Gastroesophageal sphincter (tissue), 4 donors: ENCODE measurements around the gene OS9. TPM values are rescaled to one million over a fixed set of nuclear protein-coding genes. Genes with fewer than 3 reads are reported as not detected.

ENCODE experiments used
- ATAC-seq: fragments of 150-250 bp; one replicate; pipeline ENCODE4 v1.9.1; 2016; ENCODE audit warnings: mild to moderate bottlenecking, moderate library complexity
- H3K27ac ChIP-seq, 4 donors: fragments of 200-600 bp; sonication (generic) in 3 of 4; 1 replicate in 3 of 4; 2 replicates in 1 of 4; pipeline ENCODE4 v1.5.1; 2016 to 2019
- H3K27me3 ChIP-seq: fragments of 200-600 bp; sonication (generic); one replicate; pipeline ENCODE4 v1.5.1; 2019
- H3K36me3 ChIP-seq, 2 donors: fragments of 200-600 bp; sonication (generic); one replicate each; pipeline ENCODE4 v1.5.1; 2019; ENCODE audit warnings: control low read depth in 1 of 2
- H3K4me1 ChIP-seq, 3 donors: fragments of 200-600 bp; sonication (generic); 1 replicate in 2 of 3; 2 replicates in 1 of 3; pipeline ENCODE4 v1.5.1; 2016 to 2019; ENCODE audit warnings: control low read depth in 2 of 3
- H3K4me3 ChIP-seq, 2 donors: fragments of 200-600 bp; sonication (generic); one replicate each; pipeline ENCODE4 v1.5.1; 2019; ENCODE audit warnings: mild to moderate bottlenecking in 1 of 2, moderate library complexity in 1 of 2
- H3K9me3 ChIP-seq, 3 donors: fragments of 200-600 bp; sonication (generic); one replicate each; pipeline ENCODE4 v1.5.1; 2017 to 2019; ENCODE audit warnings: control low read depth in 2 of 3
- EP300 ChIP-seq: sonication (generic); formaldehyde crosslinking; IDR thresholded peaks from one replicate; pipeline ENCODE4 v1.6.1; 2017; ENCODE audit warnings: antibody characterized with exemption, mild to moderate bottlenecking
- POLR2A ChIP-seq, 2 donors: fragments of 450-650 bp; IDR thresholded peaks; one replicate each; pipeline ENCODE4 v1.6.1; 2017; ENCODE audit warnings: antibody characterized with exemption in 2 of 2, mild to moderate bottlenecking in 2 of 2, moderate library complexity in 1 of 2
- POLR2AphosphoS5 ChIP-seq: sonication (generic); formaldehyde crosslinking; IDR thresholded peaks from one replicate; pipeline ENCODE4 v1.6.1; 2017; ENCODE audit warnings: antibody characterized with exemption
- WGBS, 2 donors: methylation state at CpG; one replicate each; pipeline ENCODE4 v1.1.5; 2018; ENCODE audit warnings: low coverage in 1 of 2; 5-methylcytosine and 5-hydroxymethylcytosine counted together
- total RNA-seq, 4 donors: library from RNA; depleted of rRNA; stranded (reverse); fragments of >200 nt; gene quantifications; one replicate each; pipeline ENCODE4 v1.1.0, GENCODE V29; 2016
- TF ChIP-seq, protein P1 (sequence below), 4 experiments: fragments of 200-600 bp in 2 of 4; fragments of 450-650 bp in 2 of 4; sonication (generic) in 1 of 4; IDR thresholded peaks; one replicate each; pipeline ENCODE4 v1.5.1; 2017 to 2019; ENCODE audit warnings: antibody characterized with exemption in 4 of 4, mild to moderate bottlenecking in 2 of 4, moderate library complexity in 2 of 4

OS9 gene
- total RNA-seq, 4 donors from 2014 or later = 161 to 235 (median 186) TPM

DNA sequence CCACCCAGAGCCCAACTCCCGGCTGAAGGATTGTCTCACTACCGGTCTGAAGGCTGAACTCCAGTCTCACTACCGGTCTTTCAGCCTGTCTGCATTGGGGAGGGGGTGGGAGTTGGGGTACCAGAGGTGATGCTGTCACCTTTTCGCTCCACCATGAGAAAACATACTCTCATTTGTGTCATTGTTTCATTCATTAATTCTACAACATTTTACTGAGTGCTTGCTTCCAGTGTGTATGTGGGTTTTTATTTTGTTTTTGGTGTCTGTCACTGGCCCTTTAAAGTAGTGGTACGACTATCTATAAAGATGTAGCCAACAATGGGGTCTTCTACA lies 58.7 kb downstream of the OS9 start:
- H3K4me3 ChIP-seq = peak overlapping the region; percentile 17 to 72
- H3K27ac ChIP-seq = peak overlapping the region; percentile 7 to 94 (median 82)
- TF ChIP-seq POLR2A (IDR thresholded peaks at IDR 0.05) = no peak
- TF ChIP-seq, protein P1, sequence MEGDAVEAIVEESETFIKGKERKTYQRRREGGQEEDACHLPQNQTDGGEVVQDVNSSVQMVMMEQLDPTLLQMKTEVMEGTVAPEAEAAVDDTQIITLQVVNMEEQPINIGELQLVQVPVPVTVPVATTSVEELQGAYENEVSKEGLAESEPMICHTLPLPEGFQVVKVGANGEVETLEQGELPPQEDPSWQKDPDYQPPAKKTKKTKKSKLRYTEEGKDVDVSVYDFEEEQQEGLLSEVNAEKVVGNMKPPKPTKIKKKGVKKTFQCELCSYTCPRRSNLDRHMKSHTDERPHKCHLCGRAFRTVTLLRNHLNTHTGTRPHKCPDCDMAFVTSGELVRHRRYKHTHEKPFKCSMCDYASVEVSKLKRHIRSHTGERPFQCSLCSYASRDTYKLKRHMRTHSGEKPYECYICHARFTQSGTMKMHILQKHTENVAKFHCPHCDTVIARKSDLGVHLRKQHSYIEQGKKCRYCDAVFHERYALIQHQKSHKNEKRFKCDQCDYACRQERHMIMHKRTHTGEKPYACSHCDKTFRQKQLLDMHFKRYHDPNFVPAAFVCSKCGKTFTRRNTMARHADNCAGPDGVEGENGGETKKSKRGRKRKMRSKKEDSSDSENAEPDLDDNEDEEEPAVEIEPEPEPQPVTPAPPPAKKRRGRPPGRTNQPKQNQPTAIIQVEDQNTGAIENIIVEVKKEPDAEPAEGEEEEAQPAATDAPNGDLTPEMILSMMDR (IDR thresholded peaks at IDR 0.05) = peak in 1 of 4 experiments; percentile 24
- no peak for TF ChIP-seq EP300
- H3K9me3 ChIP-seq = no peaks in the 10 kb centered on the region
- H3K27me3 ChIP-seq = no peaks in the 10 kb centered on the region
- WGBS, 2 donors = 6 to 20% methylated on average over 1 to 4 of the region's 5 CpGs
- H3K36me3 ChIP-seq = peaks cover 0 to 36% of the 10 kb centered on the region in 2 donors
- H3K4me1 ChIP-seq = peaks cover 2 to 51% (median 17%) of the 10 kb centered on the region in 3 donors
- no peak for ATAC-seq

DNA sequence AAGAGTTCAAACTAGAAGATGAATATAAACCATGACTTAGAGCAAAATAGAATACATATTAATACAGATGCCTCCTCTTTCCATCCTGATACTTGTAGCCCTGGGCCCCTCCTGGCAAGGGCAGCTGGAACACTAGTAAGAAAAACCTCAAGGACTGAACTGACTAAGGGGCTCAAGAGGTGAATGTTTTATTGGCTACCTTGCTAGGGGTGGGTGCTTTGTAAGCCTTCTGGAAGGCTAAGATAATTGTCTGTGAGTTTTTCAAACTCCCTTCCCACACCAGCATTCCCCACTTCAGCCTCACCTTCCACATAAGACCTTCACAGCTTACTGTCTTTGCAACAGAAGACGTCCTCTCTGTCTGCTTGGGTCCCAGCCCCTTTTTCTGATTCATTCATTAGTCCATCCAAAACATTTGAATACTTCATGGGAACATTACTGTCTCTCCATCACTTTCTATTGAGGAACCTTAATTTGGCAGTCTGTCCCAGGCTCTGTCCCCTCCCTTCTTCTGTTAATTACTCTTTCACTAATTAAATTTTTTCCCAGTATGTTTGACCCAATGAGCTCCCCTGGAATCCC lies 59.9 kb downstream of the OS9 start:
- TF ChIP-seq POLR2AphosphoS5 (no peak), POLR2A (IDR thresholded peaks at IDR 0.05) (no peak), EP300 (no peak)
- TF ChIP-seq, protein P1 (IDR thresholded peaks at IDR 0.05) = no peak
- Histone ChIP-seq H3K36me3 (peaks cover 0 to 36% of the 10 kb centered on the region in 2 donors), H3K9me3 (no peaks in the 10 kb centered on the region), H3K27ac (peak overlapping the region in 1 of 4 donors; percentile 20), H3K4me3 (no peak overlapping the region), H3K4me1 (peaks cover 2 to 51% (median 17%) of the 10 kb centered on the region in 3 donors), H3K27me3 (no peaks in the 10 kb centered on the region)
- 0 to 22% methylated on average over 1 of the region's 1 CpG for WGBS, 2 donors
- ATAC-seq = no peak

DNA sequence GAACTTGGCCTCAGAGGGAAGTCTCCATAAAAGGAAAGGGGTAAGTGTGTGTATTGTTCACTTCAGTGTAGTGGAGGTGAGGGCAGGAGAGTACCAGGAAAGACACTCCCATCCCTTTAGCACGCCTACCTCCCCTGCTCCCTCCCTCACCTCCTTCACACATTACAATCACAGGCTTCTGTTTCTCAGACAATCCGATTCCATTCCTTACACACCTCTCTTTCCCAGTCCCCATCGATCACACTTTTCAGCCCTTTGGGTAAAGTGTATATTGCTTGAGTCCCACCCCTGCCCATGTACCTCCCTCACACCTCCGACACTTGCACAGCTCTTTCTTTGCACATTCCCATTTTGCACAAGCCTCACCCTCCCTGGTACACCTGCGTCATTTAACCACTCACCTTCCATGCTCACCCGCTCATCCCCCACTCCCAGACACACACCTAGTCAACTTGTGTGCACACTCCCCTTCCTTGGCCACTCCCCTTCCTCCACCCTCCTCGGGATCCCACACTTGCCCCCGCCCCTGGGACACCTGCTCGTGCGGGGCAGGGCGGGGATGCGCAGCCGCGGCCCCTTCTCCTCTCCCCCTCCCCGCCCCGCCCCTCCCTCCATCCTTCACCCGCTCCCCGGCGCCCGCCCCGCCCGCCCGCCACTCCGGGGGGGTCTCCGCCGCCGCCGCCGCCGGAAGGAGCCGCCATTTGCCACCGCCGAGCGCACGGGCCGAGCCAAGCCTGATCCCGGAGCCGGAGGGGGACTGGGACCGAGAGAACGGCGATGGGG lies 60.7 kb downstream of the OS9 start, which contains the start of gene MARCHF9:
TSS of gene MARCHF9 (plus strand) at position 693 of the 783 bp plus-strand sequence. CDS start 426 bp downstream, outside the sequence.
- peak within 1 kb of the TSS in 3 of 4 donors; percentile 65 to 80 (median 66) for H3K27ac ChIP-seq
- WGBS, 2 donors = 2 to 9% methylated on average over 6 to 14 of the region's 41 CpGs
- TF ChIP-seq, protein P1 (IDR thresholded peaks at IDR 0.05) = no peak
- TF ChIP-seq POLR2AphosphoS5 = no peak
- no peak for TF ChIP-seq POLR2A (IDR thresholded peaks at IDR 0.05)
- TF ChIP-seq EP300 = no peak
- H3K36me3 ChIP-seq = peaks cover 0 to 36% of the 10 kb centered on the region in 2 donors
- H3K4me1 ChIP-seq = peaks cover 2 to 51% (median 17%) of the 10 kb centered on the region in 3 donors
- no peaks in the 10 kb centered on the region for H3K27me3 ChIP-seq
- ATAC-seq = no peak
- peak within 1 kb of the TSS; percentile 45 to 80 for H3K4me3 ChIP-seq
- H3K9me3 ChIP-seq = no peaks in the 10 kb centered on the region

DNA sequence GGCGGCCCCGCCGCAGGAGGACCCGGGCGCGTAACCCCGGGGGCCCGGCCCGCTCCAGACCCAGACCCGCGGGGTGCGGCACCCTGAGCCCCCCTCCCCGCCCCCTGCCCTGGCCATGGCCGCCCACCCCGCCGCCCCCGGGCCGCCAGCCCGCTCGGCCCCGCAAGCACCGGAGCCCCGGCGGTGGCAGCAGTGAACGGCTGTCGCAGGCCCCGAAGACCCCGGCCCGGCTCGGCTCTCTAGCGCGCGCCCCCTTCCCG lies 61.2 kb downstream of the OS9 start:
- ATAC-seq = no peak
- TF ChIP-seq EP300 (no peak), POLR2A (IDR thresholded peaks at IDR 0.05) (no peak), POLR2AphosphoS5 (no peak)
- TF ChIP-seq, protein P1 (IDR thresholded peaks at IDR 0.05) = no peak
- no peaks in the 10 kb centered on the region for H3K9me3 ChIP-seq
- no peaks in the 10 kb centered on the region for H3K27me3 ChIP-seq
- WGBS, 2 donors = no CpG with 5 or more reads among the region's 34 CpGs
- peak overlapping the region; percentile 45 to 80 for H3K4me3 ChIP-seq
- peaks cover 2 to 50% (median 17%) of the 10 kb centered on the region in 3 donors for H3K4me1 ChIP-seq
- H3K36me3 ChIP-seq = peaks cover 0 to 34% of the 10 kb centered on the region in 2 donors
- H3K27ac ChIP-seq = peak overlapping the region in 3 of 4 donors; percentile 65 to 80 (median 66)
